T-helper 2 cell treated with Interferon-gamma antibody and Interleukin-4, amounts not matched to agents 100 ng/mL and 5 ng/mL, for 36 hours (primary cell): ENCODE data around the gene ZNF519. TPM values are rescaled to one million over a fixed set of nuclear protein-coding genes. Genes with fewer than 3 reads are reported as not detected.

Source experiments
- intact Hi-C: fragments of 100-400 bp; cut with micrococcal nuclease; formaldehyde crosslinking; loops from one replicate; pipeline ENCODE4 v1.15.1; 2023
- total RNA-seq: library from RNA; stranded (reverse); gene quantifications from 2 replicates; pipeline ENCODE4 v1.2.3, GENCODE V29; 2022

The ZNF519 gene
- total RNA-seq, 1 donor from 2014 or later: 19.1 TPM

- intact Hi-C loops: no loop called here
Measured at GRCh38 chr18:14098428-14098827, 33.8 kb downstream of the ZNF519 start.

GRCh38 chr18:14097761-14098160 lies 34.5 kb downstream of the ZNF519 start:
- intact Hi-C loops: no loop called here

GRCh38 chr18:14093307-14093915 lies 38.8 kb downstream of the ZNF519 start:
- intact Hi-C loops: no loop called here

- intact Hi-C loops: no loop called here
Measured at GRCh38 chr18:14092625-14093306, 39.5 kb downstream of the ZNF519 start.

GRCh38 chr18:14089781-14090180 lies 42.5 kb downstream of the ZNF519 start:
- intact Hi-C loops: no loop called here

- intact Hi-C loops: no loop called here
Measured at GRCh38 chr18:14089191-14089590, 43.0 kb downstream of the ZNF519 start.

- intact Hi-C loops: loop anchor here (1.0 to 2.0 kb wide), 2 partner anchors 262 to 274 kb away; partner anchors contain the start of gene MC5R
Measured at GRCh38 chr18:14086458-14087231, 45.6 kb downstream of the ZNF519 start.

GRCh38 chr18:14085770-14086457 lies 46.3 kb downstream of the ZNF519 start:
- intact Hi-C loops: loop anchor here (1.0 to 2.0 kb wide), 2 partner anchors 262 to 273 kb away; partner anchors contain the start of gene MC5R

- intact Hi-C loops: no loop called here
Measured at GRCh38 chr18:14075196-14075595, 57.0 kb downstream of the ZNF519 start.

GRCh38 chr18:14074187-14074586 lies 58.0 kb downstream of the ZNF519 start:
- intact Hi-C loops: no loop called here

- intact Hi-C loops: no loop called here
Measured at GRCh38 chr18:14053661-14054060, 78.6 kb downstream of the ZNF519 start.

Other genes with a start within 250 kb of the ZNF519 start
- not detected in 2 replicates for gene MC2R, start 216.9 kb downstream of the ZNF519 start, total RNA-seq